GM06990 (cell line): ENCODE results near the gene TNKS1BP1.

ENCODE experiments used
- DNase-seq: peaks from one replicate; pipeline ENCODE4 v3.0.0-alpha.2; 2011; ENCODE audit not compliant: insufficient read length; ENCODE audit errors: extremely low read depth
- H3K27me3 ChIP-seq: replicated peaks from 2 replicates; pipeline ENCODE4 v1.6.0; 2011; ENCODE audit warnings: low read length; ENCODE audit not compliant: control insufficient read depth, insufficient read depth
- H3K36me3 ChIP-seq: 2 replicates; pipeline ENCODE4 v1.5.1; 2011; ENCODE audit warnings: low read length; ENCODE audit not compliant: control insufficient read depth, insufficient read depth
- H3K4me3 ChIP-seq: replicated peaks from 2 replicates; pipeline ENCODE4 v1.5.1; 2011; ENCODE audit warnings: low read depth, mild to moderate bottlenecking, control low read depth, low read length
- TF ChIP-seq, protein P1 (sequence below): IDR thresholded peaks from 2 replicates; pipeline ENCODE4 v1.5.1; 2011; ENCODE audit warnings: low read length, control low read depth, mild to moderate bottlenecking, inconsistent platforms; ENCODE audit not compliant: insufficient read depth, poor library complexity, severe bottlenecking

Gene TNKS1BP1

DNA sequence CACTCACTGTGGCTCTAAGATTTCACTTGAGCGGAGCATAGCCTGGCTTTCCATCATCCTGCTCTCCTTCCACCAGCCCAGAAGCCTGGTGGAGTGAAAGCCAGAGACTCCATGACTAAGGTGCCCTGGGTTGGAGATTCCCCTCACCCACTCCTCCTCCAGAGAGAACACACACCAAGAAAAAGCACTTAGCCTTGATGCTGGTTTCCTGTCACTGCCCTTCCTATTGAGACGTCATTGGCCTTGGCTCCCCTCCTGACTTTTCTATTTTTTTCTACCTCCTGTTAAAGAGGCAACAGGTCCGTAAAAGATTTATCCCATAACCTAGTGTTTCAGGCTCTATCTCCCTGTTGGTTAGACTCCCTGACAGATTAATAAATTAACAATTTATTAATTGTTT is 49.2 kb downstream of the TNKS1BP1 start:
- TF ChIP-seq, protein P1, sequence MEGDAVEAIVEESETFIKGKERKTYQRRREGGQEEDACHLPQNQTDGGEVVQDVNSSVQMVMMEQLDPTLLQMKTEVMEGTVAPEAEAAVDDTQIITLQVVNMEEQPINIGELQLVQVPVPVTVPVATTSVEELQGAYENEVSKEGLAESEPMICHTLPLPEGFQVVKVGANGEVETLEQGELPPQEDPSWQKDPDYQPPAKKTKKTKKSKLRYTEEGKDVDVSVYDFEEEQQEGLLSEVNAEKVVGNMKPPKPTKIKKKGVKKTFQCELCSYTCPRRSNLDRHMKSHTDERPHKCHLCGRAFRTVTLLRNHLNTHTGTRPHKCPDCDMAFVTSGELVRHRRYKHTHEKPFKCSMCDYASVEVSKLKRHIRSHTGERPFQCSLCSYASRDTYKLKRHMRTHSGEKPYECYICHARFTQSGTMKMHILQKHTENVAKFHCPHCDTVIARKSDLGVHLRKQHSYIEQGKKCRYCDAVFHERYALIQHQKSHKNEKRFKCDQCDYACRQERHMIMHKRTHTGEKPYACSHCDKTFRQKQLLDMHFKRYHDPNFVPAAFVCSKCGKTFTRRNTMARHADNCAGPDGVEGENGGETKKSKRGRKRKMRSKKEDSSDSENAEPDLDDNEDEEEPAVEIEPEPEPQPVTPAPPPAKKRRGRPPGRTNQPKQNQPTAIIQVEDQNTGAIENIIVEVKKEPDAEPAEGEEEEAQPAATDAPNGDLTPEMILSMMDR = no peak

GRCh38 chr11:57274904-57275498 is 49.8 kb downstream of the TNKS1BP1 start:
- Histone ChIP-seq H3K27me3 (no peaks in the 10 kb centered on the region; the same call in 1 of the 2 replicates), H3K36me3 (no peaks in the 10 kb centered on the region), H3K4me3 (no peak overlapping the region)
- TF ChIP-seq, protein P1 = no peak
- no peak for DNase-seq

More for the DNA sequence above, 49.2 kb downstream of the TNKS1BP1 start:
- H3K36me3 ChIP-seq = no peaks in the 10 kb centered on the region
- DNase-seq = no peak
- no peak overlapping the region for H3K4me3 ChIP-seq
- no peaks in the 10 kb centered on the region; the same call in 1 of the 2 replicates for H3K27me3 ChIP-seq

DNA sequence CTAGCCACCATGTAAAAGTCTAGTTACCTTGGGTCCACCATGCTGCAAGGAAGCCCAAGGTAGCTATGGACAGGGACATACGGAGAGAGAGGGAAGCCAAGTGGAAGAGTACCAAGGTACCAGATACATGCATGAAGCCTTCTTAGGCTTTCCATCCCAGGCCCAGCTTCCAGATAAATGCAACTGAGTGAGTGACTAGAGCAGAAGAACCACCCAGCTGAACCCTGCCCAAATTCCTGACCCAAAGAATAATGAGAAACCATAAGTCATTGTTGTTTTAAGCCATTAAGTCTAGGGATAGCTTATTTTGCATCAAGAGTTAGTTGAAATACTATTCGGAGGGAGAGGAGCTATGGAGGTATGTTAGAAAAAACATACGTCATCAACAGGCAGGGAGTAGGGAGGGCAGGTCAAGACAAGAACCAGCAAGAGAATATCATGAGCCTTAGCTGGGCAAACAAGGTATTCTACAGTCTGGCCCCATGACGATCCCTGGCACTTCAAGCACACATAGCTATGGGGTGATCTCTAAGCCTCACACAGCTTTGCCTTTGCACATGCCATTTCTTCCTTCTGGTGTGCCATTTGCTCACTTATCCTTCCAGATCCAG is 51.2 kb downstream of the TNKS1BP1 start:
- Histone ChIP-seq H3K36me3 (no peaks in the 10 kb centered on the region), H3K4me3 (no peak overlapping the region), H3K27me3 (no peaks in the 10 kb centered on the region)
- TF ChIP-seq, protein P1 = no peak
- no peak for DNase-seq

- Histone ChIP-seq H3K36me3 (no peaks in the 10 kb centered on the region), H3K27me3 (no peaks in the 10 kb centered on the region), H3K4me3 (no peak overlapping the region)
- DNase-seq = no peak
- TF ChIP-seq, protein P1 = no peak
Observed at GRCh38 chr11:57269571-57270021, 55.2 kb downstream of the TNKS1BP1 start.

- Histone ChIP-seq H3K4me3 (no peak overlapping the region), H3K36me3 (no peaks in the 10 kb centered on the region), H3K27me3 (no peaks in the 10 kb centered on the region)
- no peak for DNase-seq
- TF ChIP-seq, protein P1 = no peak
Observed at GRCh38 chr11:57266157-57266556, 58.6 kb downstream of the TNKS1BP1 start.
